Epithelial cell of esophagus (primary cell): ENCODE measurements around the gene IRX5.

Experiments used
- DNase-seq: peaks from one replicate; pipeline ENCODE4 v3.0.0; 2010; ENCODE audit warnings: low read depth
- H3K4me3 ChIP-seq: 2 replicates; pipeline ENCODE4 v1.5.1; 2011; ENCODE audit warnings: mild to moderate bottlenecking, low read length, control low read depth
- CTCF ChIP-seq: IDR thresholded peaks from 2 replicates; pipeline ENCODE4 v1.5.1; 2011; ENCODE audit warnings: low read depth, mild to moderate bottlenecking, low read length, control low read depth, inconsistent platforms; ENCODE audit not compliant: insufficient read depth; ENCODE audit errors: missing control alignments

IRX5 gene

GRCh38 chr16:54952195-54952594, 21.5 kb downstream of the IRX5 start:
- DNase-seq, result peak; percentile 66
- TF ChIP-seq CTCF, result no peak
- no peak overlapping the region for H3K4me3 ChIP-seq

GRCh38 chr16:54953461-54953860, 22.8 kb downstream of the IRX5 start:
- no peak for DNase-seq
- no peak overlapping the region for H3K4me3 ChIP-seq
- TF ChIP-seq CTCF, result no peak

GRCh38 chr16:54954220-54954619, 23.6 kb downstream of the IRX5 start:
- no peak for DNase-seq
- no peak overlapping the region for H3K4me3 ChIP-seq
- TF ChIP-seq CTCF, result no peak

- DNase-seq, result no peak
- H3K4me3 ChIP-seq, result no peak overlapping the region
- TF ChIP-seq CTCF, result no peak
These were observed 25.1 kb downstream of the IRX5 start for GRCh38 chr16:54955757-54956156.

GRCh38 chr16:54957403-54958166, 26.9 kb downstream of the IRX5 start:
- H3K4me3 ChIP-seq, result no peak overlapping the region
- peak; percentile 67 for DNase-seq
- peak; percentile 64 for TF ChIP-seq CTCF

GRCh38 chr16:54962045-54962444, 31.4 kb downstream of the IRX5 start:
- H3K4me3 ChIP-seq, result no peak overlapping the region
- no peak for DNase-seq
- TF ChIP-seq CTCF, result no peak

- TF ChIP-seq CTCF, result no peak
- H3K4me3 ChIP-seq, result no peak overlapping the region
- no peak for DNase-seq
These were observed 33.6 kb downstream of the IRX5 start for GRCh38 chr16:54964239-54964638.
